Right cardiac atrium (tissue), 5 donors: ENCODE measurements around the gene TRPT1. TPM values are rescaled to one million over a fixed set of nuclear protein-coding genes. Genes with fewer than 3 reads are reported as not detected.
A peak's percentile ranks its signal among the peaks of the same experiment; 100 is the strongest.
"Not testable (repeated sequence)": the region's sequence is repeated elsewhere in the genome, so short reads cannot be mapped to it uniquely, and the experiment has no call there.

ENCODE experiments used
- ATAC-seq, 2 donors: fragments of 200-7000 bp; cut with Tn5 transposase; one replicate each; pipeline versions ENCODE4 v1.8.0 to v1.9.1; 2020; ENCODE audit warnings: moderate library complexity in 2 of 2, mild to moderate bottlenecking in 1 of 2
- DNase-seq, 3 donors: peaks; one replicate each; pipeline ENCODE4 v3.0.0-alpha.2; 2020
- H3K27ac ChIP-seq: one replicate; pipeline ENCODE4 v1.5.1; 2013; ENCODE audit warnings: mild to moderate bottlenecking, low read length, control low read depth, moderate library complexity
- H3K27me3 ChIP-seq: one replicate; pipeline ENCODE4 v1.6.1; 2013; ENCODE audit not compliant: control insufficient read depth, insufficient read depth
- H3K4me1 ChIP-seq: one replicate; pipeline ENCODE4 v1.6.1; 2013; ENCODE audit warnings: low read length; ENCODE audit not compliant: control insufficient read depth, insufficient read depth
- H3K4me3 ChIP-seq: one replicate; pipeline ENCODE4 v1.5.1; 2013; ENCODE audit warnings: low read length, control low read depth
- H3K9me3 ChIP-seq: one replicate; pipeline ENCODE4 v1.6.1; 2013; ENCODE audit warnings: low read length; ENCODE audit not compliant: control insufficient read depth
- WGBS: extraction: QIAGEN DNeasy Blood & Tissue Kit; methylation state at CpG from one replicate; pipeline ENCODE4 v1.1.7; 2013; 5-methylcytosine and 5-hydroxymethylcytosine counted together
- intact Hi-C, 4 donors: fragments of 100-400 bp; cut with DNase I; formaldehyde crosslinking; loops; one replicate each; pipeline versions ENCODE4 v1.11.0 to v1.14.0; 2022 to 2023
- polyA plus RNA-seq: library from polyadenylated mRNA; stranded (reverse); fragments of 200-250 nt; gene quantifications from one replicate; pipeline ENCODE4 v1.2.3, GENCODE V29; 2013
- total RNA-seq, 4 donors: library from RNA; stranded (reverse); fragmentation: NEBNext Ultra II Directional; extraction: Animal tissue kit (Norgen Biotek cat#: 25700); gene quantifications; one replicate each; pipeline ENCODE4 v1.2.1, GENCODE V29; 2021
- donor health status: healthy with polysubstance abuse.
- donor health status: DM: no; HTN: yes; CAD: no.
- donor health status: DM: no; HTN: no; CAD: no.
- donor health status: DM: no; HTN: yes; CAD: no; lungs with severe emphysema.
- donor health status: DM: yes; HTN: yes; CAD: no.

TRPT1 gene
- total and polyA plus RNA-seq, 5 donors = 55.3 to 95.4 (median 71.7) TPM

DNA sequence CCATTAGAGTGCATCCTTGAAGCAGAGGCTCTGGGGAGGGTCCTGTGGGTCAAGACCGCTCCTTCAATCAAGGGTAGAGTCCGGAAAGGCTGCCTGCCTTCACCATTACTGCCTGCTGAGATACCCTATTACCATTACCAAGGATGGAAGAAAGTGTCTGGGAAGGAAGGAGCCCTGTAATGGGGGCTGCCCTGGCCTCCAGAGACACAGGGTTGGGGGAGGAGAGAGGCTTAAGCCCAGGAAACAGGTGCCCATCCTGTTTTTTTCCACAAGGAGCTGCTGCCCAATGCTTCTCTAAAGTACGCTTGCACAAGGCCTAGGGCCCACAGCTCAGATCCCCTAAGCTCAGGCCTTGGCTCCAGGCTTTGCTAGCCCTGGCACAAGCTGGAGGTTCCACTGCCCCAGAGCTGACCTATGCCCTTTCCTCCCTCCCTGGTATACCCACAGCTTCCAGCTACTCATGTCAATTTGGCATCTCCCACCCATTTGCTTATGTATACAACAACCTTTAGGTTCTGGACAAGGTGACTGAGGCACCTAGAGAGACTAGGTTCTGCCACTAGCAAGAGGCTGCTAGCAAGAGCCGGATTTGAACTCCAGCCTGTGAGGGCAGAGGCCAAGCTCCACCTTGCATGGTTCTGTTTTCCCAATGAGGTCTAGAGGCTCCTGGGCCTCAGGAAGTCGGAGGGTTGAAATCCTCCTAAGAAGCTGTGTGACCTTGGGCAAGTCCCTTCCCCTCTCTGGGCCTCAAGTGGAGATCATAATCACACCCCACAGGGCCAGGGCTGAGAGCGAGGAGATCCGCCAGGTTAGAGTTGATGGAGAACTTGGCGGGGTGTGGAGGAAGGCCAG, 23.8 kb upstream of the TRPT1 start:
- intact Hi-C loops = loop anchor here in 1 of 4 donors (2.0 kb wide), 1 partner anchor 43 kb away; the partner anchor contains the start of gene FERMT3
- H3K4me1 ChIP-seq = no peaks in the 10 kb centered on the region
- WGBS = 88% methylated on average over 8 of the region's 8 CpGs
- DNase-seq (no peak), ATAC-seq (no peak)
- H3K27ac ChIP-seq = no peak overlapping the region
- H3K27me3 ChIP-seq = no peaks in the 10 kb centered on the region
- H3K4me3 ChIP-seq = no peak overlapping the region
- H3K9me3 ChIP-seq = no peaks in the 10 kb centered on the region

DNA sequence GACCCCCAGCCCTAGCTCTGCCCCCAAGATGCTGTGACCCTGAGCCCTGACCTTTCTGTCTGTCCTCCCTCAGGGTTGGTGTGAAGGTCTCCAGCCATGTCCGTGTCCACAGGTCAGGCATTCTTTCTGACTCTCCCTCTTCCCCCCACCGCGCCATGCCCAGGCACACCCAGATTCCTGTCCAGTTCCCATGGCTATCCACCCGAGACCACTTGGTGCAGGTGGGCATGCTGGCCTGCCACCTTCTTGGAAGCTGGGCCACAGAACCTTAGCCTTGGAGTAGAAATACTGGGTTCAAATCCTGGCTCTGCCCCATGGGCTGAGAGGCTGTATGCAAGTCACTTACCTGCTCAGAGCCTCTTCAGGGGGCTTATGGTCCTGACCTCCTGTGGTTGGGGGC, 23.1 kb upstream of the TRPT1 start:
- intact Hi-C loops = no loop called here
- no peak overlapping the region for H3K27ac ChIP-seq
- no peaks in the 10 kb centered on the region for H3K9me3 ChIP-seq
- H3K4me3 ChIP-seq = no peak overlapping the region
- H3K4me1 ChIP-seq = no peaks in the 10 kb centered on the region
- DNase-seq (peak in 1 of 3 donors; percentile 55), ATAC-seq (no peak)
- WGBS = 95% methylated on average over 4 of the region's 4 CpGs
- H3K27me3 ChIP-seq = no peaks in the 10 kb centered on the region

DNA sequence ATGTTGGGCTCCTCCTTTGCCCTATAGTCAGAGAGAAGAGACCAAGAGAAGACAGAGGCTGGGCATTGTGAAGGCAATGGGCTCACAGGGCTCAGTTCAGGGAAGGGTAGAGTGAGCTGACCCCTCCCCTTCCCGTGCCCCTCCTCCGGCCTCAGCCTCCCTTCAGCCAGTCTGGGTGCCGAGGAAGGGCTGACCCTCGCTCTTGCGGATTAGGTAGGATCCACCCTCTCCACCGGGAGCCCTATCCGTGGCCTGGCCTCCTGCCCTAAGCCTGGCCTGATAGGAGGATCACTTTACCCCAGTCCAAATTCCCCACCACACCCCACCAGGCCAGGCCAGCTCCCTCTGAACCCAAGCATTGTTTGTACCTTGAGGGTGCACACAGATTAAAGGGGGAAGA, 22.6 kb upstream of the TRPT1 start:
- Histone ChIP-seq H3K9me3 (no peaks in the 10 kb centered on the region), H3K27ac (no peak overlapping the region), H3K4me3 (no peak overlapping the region), H3K27me3 (no peaks in the 10 kb centered on the region), H3K4me1 (no peaks in the 10 kb centered on the region)
- no peak for ATAC-seq
- intact Hi-C loops = no loop called here
- WGBS = 72% methylated on average over 7 of the region's 7 CpGs
- peak in 2 of 3 donors; percentile 23 to 56 for DNase-seq

DNA sequence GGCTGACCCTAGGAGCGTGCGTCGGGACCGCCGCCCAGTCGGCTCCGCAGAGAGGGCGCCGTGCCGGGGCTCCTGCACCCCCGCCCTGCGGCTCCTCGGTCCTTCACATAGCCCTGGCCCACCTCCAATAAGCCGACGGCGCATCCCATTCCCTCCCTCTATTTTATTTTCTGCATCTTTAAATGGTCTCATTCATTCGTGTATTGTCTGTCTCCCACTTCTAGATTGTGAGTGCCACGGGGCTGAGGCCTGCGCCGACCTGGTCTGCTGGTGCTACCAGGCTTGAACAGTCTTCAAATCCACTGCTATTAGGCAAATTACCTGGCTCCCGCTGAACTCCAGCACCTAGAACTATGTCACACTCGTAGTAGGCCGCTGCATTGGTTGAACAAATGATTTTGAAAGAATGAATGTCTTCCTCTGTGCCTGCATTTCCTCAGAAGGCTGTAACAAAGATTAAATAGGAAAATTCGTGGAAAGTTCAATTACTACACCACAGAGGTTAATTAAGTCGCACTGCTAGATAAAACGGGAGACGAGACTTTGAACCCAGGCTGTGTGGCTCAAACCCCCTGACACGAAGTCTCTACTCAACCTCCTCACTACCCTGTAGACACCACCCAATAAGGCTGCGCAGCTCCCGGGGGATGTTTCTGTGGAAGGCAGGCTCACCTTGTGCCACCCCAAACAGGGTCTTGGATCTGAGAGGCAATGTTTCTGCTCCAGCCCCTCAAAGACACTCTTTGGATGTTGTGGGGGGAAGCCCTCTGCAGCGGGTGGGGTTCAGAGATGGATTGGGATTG, 21.9 kb upstream of the TRPT1 start:
- H3K4me1 ChIP-seq = no peaks in the 10 kb centered on the region
- intact Hi-C loops = no loop called here
- no peaks in the 10 kb centered on the region for H3K9me3 ChIP-seq
- DNase-seq = peak in 1 of 3 donors; percentile 51
- peak overlapping the region; percentile 49 for H3K4me3 ChIP-seq
- 35% methylated on average over 31 of the region's 31 CpGs for WGBS
- peak; percentile 1 to 2 for ATAC-seq
- peak overlapping the region; percentile 13 for H3K27ac ChIP-seq
- no peaks in the 10 kb centered on the region for H3K27me3 ChIP-seq

DNA sequence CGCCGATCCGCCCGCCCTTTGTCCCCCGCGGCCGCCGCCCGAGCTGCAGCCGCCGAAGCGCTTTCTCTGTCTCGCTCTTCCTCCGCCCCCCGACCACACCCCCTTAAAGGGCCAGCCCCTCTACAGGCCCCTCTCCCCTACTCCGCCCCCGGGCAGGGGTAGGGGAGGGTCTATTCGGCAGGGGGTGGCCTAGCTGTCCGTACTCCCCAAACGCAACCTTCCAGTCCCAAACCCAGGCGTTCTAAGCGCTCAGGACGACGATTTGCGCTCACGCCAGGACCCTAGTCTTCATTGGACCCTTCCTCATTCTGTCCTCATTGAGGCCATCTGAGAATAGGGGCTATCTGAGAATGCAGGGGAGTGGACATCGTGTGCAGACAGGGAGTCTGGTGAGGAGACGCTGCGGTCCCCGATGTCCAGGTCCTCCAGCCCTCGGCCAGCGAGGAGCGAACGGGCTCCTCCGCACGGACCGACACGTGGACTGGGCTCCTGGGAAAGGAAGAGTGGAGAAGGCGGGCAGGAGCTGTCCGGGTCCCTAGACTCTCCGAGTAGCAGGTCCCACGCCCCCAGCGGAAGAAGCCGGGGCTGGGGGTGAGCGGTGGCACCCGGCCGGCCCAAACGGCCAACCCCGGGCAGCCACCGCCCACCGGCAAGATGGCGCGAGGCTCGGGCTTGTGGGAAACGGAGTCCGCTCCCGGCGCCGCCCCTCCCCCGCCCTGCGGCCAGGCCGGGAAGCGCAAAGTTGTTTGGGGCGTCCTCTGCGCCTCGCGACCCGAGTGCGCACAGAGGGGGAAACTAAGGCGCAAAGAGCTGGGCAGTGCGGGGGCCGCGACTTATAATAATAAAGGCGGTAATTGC, 21.1 kb upstream of the TRPT1 start, which contains the start of gene PPP1R14B:
Gene PPP1R14B, minus strand, starts transcription at position 73 of the 858 bp plus-strand sequence. CDS start 270 bp downstream, outside the sequence.
- Histone ChIP-seq H3K9me3 (no peaks in the 10 kb centered on the region), H3K4me3 (peak within 1 kb of the TSS; percentile 49), H3K27ac (peak within 1 kb of the TSS; percentile 65), H3K4me1 (peaks cover 4% of the 10 kb centered on the region), H3K27me3 (no peaks in the 10 kb centered on the region)
- ATAC-seq (peak; percentile 73 to 76), DNase-seq (peak; percentile 92 to 97 (median 96))
- intact Hi-C loops = no loop called here
- under 1% methylated on average over 73 of the region's 74 CpGs for WGBS

DNA sequence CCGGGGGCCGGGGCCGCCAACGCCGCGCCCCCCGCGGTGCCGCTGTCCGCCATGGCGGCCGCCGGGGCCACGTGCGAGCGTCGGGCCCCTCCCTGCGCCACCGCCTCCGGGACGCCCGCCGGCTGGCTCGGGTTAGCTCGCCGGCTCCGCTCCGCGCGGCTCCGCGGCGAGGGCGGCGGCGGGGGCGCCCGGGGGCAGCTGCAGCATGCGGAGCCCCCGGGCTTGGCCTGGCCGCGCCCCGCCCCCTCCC, 20.6 kb upstream of the TRPT1 start:
- H3K27ac ChIP-seq, DNase-seq, H3K4me1 ChIP-seq, ATAC-seq, intact Hi-C loops, H3K27me3 ChIP-seq, H3K9me3 ChIP-seq: not testable (repeated sequence)
- 2% methylated on average over 39 of the region's 43 CpGs for WGBS
- peak overlapping the region; percentile 49 for H3K4me3 ChIP-seq

DNA sequence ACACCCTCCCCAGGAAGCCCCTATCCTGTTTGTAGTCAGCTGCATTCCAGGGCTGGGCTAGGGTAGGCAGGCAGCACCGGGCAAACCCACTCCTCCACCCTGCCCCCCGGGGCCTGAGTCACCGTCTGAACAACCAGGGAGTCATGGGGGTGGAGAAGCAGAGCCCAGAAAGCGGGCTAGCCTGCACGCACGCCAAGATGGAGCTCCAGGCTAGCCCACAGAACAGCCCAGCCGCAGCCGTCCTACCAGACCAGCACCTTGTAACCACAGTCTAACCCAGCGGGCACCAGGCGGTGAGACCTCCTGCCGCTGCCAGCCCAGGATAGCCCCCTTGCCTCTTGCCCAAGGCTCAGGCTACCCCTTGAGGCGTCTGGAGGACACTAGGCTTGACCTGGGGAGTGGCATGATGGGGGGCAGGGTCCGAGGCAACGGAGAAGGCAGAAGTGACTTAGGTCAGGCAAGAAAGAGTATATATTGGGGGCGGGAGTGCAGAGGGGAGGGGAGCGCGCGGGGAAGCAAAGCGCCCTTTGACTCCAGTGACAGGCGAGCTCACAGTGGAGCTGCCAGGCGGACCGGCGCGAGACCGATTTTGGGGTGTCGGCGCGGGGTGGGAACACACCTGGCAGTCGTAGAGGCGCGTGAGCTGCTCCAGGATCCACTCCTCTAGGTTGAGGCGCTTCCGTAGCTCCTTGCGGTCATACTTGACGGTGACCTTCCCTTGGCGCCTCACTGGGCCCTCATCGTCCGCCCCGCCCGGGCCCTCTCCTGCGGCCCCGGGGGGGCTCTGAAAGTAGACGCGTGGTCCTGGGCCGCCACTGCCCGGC, 20.0 kb upstream of the TRPT1 start:
- H3K27me3 ChIP-seq = no peaks in the 10 kb centered on the region
- WGBS = 1% methylated on average over 46 of the region's 46 CpGs
- peak overlapping the region; percentile 49 for H3K4me3 ChIP-seq
- peak overlapping the region; percentile 65 for H3K27ac ChIP-seq
- H3K9me3 ChIP-seq = no peaks in the 10 kb centered on the region
- DNase-seq (peak; percentile 82 to 90 (median 88)), ATAC-seq (peak in 1 of 2 donors; percentile 1)
- peaks cover 4% of the 10 kb centered on the region for H3K4me1 ChIP-seq
- intact Hi-C loops = no loop called here

DNA sequence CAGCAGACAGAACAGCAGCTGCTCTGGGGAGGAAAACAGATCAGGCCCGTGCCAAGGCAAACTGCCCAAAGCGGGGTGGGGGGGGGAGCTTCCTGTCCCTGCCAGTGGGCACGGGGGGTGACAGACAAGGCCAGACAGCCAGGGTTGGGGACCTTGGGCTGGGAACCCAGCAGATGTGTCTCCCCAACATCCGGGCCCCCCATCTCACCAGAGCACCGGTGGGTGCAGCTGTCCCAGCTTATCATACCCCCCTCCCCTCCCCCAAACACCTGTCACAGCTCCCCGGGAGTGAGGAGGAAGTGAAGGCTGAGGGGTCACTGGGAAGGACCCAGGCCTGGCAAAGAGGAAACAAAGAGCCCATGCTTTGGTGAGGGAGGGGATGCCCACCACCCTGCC, 19.4 kb upstream of the TRPT1 start:
- H3K4me1 ChIP-seq = peaks cover 5% of the 10 kb centered on the region
- no peaks in the 10 kb centered on the region for H3K9me3 ChIP-seq
- DNase-seq = peak; percentile 53 to 82 (median 77)
- no peaks in the 10 kb centered on the region for H3K27me3 ChIP-seq
- H3K27ac ChIP-seq = peak overlapping the region; percentile 65
- intact Hi-C loops = no loop called here
- peak overlapping the region; percentile 49 for H3K4me3 ChIP-seq
- no peak for ATAC-seq
- 9% methylated on average over 6 of the region's 6 CpGs for WGBS

DNA sequence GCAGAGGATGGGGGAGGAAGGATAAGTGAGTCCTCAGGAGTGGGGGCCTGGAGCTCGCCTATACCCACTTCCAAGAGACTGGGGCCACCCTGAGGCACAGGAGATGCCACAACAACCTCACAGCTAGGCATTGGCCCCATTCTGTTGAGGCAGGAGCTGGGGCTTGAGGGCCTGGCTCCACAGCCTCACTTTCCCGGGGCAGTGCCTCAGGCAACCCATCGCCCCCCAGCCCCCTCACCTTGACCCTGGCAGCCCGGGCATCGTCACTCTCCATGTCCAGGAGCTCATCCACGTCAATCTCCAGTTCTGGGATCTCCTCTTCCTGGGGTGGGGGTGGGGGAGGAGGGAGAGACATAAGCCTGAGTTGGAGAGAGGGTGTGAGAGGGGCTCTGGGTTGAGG, 19.0 kb upstream of the TRPT1 start:
- DNase-seq (no peak), ATAC-seq (no peak)
- H3K27ac ChIP-seq = peak overlapping the region; percentile 65
- peaks cover 7% of the 10 kb centered on the region for H3K4me1 ChIP-seq
- no peaks in the 10 kb centered on the region for H3K9me3 ChIP-seq
- intact Hi-C loops = no loop called here
- H3K4me3 ChIP-seq = no peak overlapping the region
- WGBS = 39% methylated on average over 6 of the region's 6 CpGs
- H3K27me3 ChIP-seq = no peaks in the 10 kb centered on the region

DNA sequence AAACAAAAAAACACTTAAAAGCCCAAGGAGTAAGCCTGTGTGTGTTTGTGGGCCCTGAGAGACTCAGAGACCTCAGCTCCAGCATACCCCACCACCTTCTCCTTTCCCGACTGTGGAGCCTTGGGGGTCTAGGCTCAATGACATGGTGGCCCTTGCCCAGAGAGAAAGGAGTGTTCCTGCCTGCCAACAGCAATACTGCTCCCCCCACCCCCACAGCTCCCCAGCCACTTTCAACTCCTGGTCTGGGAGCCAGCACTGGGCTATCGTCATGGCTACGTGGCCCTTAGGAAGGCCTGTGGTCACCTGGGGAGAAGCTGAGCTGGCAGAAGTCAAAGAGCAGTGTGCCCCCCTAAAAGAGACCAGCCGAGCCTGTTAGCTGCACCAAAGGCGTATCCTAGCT, 18.1 kb upstream of the TRPT1 start:
- Histone ChIP-seq H3K27ac (no peak overlapping the region), H3K9me3 (no peaks in the 10 kb centered on the region), H3K4me3 (no peak overlapping the region), H3K4me1 (peaks cover 7% of the 10 kb centered on the region), H3K27me3 (no peaks in the 10 kb centered on the region)
- WGBS = 57% methylated on average over 5 of the region's 5 CpGs
- ATAC-seq (no peak), DNase-seq (no peak)
- intact Hi-C loops = no loop called here
